AG20443 (cell line): ENCODE data around the gene RAB6D.
"Not testable (repeated sequence)": the region's sequence is repeated elsewhere in the genome, so short reads cannot be mapped to it uniquely, and the experiment has no call there.

Source experiments
- DNase-seq: peaks from one replicate; pipeline ENCODE4 v3.0.0; 2012; ENCODE audit warnings: low spot score, mixed read lengths

The RAB6D gene

DNA sequence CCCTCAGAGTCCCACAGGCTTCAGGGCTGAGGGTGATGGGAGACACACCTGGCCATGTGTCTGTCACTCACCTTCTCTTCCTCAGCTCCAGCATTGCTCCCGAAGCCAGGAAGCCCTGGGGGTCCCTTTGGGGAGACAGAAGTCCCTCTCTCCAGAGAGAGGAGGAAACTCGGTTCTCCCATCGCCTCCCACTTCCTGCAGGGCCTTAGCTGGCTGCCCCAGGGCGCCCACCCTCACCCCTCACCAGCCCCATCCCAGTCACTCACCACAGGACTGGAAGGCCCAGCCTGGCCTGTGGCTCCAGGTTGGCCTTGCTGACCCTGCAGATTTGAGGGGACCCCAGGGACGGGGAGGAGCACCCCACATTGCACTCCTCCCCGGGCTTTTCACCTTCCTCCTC lies 2.7 kb upstream of the RAB6D start:
- DNase-seq = no peak

DNA sequence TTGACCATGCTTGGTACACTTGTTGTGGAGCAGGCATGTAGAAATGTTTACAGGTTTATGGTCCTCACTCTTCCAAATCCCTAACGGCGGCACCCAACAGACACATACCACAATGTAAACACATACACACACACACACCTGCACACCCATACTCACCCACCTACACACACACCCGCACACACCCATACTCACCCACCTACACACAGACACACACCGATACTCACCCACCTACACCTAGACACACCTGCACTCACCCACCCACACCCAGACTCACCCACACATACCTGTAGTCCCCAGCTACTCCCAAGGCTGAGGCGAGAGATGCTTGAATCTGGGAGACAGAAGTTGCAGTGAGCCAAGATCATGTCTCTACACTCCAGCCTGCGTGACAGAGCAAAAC lies 1.5 kb upstream of the RAB6D start:
- no peak for DNase-seq

DNA sequence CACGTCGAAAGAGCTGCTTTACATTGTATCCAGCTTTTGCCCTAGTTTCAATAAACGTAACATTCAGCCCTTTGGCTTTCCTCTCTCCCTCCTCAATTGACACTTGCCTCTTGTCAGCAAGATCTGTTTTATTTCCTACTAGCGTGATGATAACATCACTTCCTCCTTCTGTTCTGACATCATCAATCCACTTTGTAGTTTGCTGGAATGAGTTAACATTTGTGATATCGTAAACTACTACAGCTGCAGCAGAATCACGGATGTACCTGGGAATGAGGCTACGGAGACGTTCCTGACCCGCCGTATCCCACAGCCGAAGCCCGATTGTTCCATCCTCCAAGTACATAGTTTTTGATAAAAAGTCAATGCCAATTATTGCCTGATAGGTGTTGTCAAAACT lies 755 bp downstream of the RAB6D start:
- not testable (repeated sequence) for DNase-seq

DNA sequence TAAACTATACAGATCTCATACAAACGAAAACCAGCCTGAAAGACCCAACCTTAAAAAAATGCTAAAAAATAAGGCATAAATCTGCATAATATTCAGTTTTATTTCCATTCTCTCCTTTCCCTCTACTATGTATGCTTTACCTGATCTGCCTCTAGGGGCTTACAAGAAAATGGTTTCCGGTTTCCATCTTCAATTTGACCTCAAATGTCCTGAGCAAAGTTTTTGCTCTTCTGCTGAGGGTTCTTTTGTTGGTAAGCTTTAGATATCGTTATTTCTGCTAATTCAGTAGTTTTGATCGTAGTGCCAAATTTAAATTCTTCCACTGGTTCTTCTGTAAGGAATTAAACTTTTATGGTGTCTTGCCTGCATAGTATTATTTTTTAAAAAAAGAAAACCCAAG lies 2.2 kb downstream of the RAB6D start:
- DNase-seq = not testable (repeated sequence)

DNA sequence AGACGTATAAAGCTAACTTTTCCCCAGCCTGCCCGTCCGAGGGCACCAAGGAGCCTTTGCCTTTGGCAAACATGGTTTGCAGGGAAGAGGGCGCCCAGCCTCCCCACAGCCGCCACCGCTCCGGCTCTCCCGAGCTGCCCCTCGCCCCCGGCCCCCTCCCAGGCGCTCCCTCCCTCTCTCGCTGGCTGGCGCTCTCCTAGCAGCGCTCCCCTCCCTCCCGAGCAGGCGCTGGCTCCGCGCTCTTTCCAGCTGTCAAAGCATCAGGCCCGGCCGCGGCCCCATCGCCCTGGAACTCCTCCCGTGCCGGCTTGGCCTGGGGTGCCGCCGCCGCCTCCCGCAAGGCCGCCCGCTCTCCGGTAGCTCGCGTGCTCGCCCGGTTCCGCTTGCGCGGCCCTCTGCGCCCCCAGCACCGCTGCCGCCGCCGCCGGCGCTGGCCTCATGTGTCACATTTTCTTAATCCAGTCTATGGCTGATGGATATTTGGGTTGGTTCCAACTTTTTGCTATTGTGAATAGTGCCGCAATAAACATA lies 10.7 kb downstream of the RAB6D start:
- not testable (repeated sequence) for DNase-seq

DNA sequence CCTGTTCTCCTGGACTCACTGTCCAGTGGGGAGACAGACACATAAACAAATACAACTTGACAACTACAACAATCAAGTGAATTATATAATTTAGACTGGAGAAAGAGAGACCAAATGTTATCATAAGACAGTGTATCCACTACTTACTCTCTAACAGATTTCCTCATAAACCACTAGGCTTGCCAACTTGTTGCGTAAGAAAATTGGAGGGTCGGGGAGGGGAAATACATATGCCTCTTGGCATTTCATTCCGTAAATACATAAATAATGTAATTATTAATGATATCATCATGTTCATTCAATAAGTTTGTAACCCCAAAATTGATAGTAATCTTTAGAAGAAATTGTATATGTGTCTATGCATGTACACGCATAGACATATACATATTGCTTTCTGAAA lies 14.9 kb downstream of the RAB6D start:
- no peak for DNase-seq

DNA sequence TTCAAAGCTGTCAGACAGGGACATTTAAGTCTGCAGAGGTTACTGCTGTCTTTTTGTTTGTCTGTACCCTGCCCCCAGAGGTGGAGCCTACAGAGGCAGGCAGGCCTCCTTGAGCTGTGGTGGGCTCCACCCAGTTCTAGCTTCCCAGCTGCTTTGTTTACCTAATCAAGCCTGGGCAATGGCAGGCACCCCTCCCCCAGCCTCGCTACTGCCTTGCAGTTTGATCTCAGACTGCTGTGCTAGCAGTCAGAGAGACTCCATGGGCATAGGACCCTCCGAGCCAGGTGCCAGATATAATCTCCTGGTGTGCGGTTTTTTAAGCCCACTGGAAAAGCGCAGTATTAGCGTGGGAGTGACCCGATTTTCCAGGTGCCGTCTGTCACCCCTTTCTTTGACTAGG lies 16.9 kb downstream of the RAB6D start:
- DNase-seq = not testable (repeated sequence)

DNA sequence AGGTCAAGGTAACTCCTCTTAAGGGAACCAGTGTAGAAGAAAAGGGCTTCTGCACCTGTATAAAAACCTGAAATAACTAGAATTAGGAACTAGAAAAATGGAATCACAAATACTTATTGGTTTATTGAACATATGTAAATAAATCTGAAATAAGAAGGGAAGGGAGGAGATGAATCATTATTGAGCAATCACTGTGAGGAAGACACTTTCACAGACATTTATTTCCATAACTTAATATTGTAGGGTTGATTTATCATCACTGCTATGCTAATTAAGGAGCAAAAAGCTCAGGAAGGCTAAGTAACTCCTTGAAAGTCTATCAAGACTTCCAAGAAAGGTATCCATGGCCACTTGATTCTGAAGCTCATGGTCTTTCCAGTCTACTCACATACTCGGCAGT lies 24.7 kb downstream of the RAB6D start:
- DNase-seq = not testable (repeated sequence)

DNA sequence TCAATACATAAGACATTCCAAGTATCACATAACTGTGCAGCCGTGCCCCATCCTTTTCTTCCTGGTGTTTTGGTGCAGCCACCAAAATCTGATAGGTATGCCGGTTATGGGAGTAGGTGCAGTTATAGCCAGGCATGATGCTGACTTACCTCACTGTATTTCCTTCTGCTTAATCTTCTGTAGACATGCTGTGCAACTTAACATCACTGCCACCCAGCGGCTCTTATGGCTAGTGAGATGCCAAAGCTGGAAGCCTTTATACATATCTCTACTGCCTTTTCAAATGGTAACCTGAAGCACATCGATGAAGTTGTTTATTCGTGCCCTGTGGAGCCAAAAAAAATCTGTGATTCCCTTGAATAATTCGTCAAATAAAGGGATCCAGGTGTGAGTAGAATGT lies 28.6 kb downstream of the RAB6D start:
- peak; percentile 11 for DNase-seq

DNA sequence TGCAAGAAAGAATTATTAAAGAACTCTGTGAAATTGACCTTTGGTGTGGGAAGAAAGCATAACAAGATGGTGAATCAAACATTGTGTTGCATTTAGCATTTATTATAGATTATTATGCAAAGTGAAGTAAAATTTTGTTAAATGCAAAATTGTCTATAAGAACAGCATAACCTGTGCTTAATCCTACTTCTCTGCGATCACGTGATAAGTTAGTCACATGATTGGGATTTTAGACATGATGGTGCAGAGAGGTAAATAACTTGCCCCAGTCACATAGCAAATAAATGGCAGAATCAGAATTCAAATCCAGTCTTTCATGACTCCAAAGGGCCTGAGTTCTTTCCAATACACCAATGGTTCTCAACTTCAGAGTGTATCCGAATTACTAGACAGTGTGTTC lies 31.3 kb downstream of the RAB6D start:
- not testable (repeated sequence) for DNase-seq

DNA sequence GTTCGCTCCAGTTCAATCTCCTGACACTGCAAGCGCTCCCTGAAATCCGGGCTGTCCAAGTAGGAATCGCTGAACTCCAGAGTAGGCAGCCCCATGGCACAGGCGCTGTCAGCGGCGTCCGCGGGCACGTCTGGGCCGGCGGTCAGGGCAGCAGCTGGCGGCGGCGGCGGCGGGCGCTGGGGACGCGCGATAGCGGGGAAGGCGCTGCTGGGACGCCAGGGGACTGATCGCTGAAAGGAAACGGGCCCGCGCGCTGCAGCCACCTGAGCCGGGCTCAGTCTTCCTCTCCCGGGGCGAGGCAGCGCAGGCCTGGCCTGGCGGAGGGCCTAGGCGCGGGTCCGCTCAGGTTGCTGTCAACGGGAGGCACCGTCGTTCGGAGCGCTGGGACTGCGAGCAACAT lies 33.0 kb downstream of the RAB6D start:
- not testable (repeated sequence) for DNase-seq

DNA sequence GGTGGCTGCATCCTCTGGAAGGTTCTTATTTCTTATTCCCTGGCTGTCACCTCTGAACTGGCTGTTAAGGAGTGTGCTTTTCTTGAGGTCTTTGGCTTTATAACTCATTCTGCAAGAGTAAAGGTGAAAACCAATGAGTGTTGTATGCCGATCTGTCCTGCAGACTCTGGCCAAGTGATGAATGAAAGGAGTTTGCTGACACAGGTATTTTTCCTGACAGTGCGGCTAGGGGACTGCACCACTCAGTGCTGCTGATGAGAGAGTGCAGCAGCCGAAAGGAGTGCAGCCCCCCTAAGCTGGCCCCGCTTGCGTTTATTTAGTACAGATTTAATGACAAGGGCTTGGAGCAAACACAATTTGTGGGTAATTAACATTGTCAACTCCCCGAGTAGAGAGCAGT lies 41.8 kb downstream of the RAB6D start:
- no peak for DNase-seq

DNA sequence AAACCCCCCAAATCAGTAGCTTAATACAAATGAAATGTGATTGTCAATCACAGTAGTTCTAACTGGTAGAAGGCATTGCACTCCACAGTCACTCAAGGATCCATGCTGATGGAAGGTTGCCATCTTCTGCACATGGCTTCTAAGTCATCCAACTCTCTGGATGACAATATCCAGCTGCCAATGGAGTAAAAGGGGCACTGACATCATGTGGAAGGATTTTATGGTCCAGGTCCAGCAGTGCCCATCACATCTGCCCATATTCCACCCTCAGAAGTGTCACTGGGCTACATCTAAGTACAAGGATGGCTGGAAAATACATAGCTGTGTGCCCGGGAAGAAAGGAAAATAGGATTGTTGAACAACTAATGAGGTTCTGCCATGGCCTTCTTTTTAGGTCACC lies 42.6 kb downstream of the RAB6D start:
- not testable (repeated sequence) for DNase-seq

DNA sequence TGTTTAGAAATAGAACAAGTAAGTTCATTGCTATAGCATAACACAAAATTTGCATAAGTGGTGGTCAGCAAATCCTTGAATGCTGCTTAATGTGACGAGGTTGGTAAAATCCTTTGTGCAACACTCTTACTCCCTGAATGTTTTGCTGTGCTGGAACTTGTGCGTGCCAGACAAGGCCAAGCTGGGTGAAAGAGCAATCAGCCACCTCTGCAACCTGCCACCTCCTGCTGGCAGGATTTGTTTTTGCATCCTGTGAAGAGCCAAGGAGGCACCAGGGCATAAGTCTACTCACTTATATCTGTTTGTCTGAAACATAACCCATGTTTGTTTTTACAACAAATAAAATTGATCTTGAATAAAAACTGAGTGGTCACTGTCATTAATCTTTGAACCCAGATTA lies 53.0 kb downstream of the RAB6D start:
- DNase-seq = not testable (repeated sequence)
